Femur (tissue), 1 donor: Measurements from ENCODE around the gene FBXO27.
A peak's percentile ranks its signal among the peaks of the same experiment; 100 is the strongest.
"Not testable (repeated sequence)": the region's sequence is repeated elsewhere in the genome, so short reads cannot be mapped to it uniquely, and the experiment has no call there.

Experiments used
- DNase-seq: peaks from one replicate; pipeline ENCODE4 v3.0.0-alpha.2; 2017

The FBXO27 gene, protein sequence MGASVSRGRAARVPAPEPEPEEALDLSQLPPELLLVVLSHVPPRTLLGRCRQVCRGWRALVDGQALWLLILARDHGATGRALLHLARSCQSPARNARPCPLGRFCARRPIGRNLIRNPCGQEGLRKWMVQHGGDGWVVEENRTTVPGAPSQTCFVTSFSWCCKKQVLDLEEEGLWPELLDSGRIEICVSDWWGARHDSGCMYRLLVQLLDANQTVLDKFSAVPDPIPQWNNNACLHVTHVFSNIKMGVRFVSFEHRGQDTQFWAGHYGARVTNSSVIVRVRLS

DNA sequence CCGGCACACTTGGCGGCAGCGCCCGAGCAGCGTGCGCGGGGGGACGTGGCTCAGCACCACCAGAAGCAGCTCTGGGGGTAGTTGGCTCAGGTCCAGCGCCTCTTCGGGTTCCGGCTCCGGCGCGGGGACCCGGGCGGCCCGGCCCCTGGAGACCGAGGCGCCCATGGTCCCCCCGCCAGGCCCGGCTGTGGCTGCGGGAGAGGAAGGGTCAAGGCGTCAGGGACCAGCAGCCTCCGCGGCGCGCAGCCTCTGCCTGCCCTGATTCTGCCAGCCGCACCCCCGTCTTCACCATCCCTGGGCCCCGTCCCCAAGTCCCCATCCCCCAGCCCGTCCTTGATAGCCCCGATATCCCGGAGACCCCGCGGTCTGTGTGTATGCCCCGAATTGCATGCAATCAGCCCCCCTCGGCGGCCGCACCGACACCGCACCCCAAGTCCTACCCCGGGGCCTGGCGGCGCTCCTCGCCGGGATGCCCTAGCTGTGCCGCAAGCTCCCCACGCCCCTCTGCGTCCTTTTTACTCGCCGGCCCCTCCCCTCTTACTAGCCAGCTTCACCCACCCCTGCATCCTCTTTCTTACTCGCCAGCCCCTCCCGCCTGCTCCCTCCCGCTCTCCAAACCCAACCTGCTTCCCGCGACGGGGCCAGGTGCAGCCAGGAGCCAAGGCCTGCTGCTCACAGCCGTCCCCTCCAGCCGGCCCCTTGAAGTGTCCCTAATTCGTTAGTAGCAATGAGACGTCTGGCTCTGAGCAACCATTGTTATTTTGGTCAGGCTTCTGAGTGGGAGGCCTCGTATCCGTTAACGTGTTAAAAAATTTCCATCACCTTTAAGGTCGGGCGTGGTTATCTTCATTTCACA is at the start of gene FBXO27:
Gene FBXO27 (minus strand): TSS at position 487 of the 856 bp plus-strand sequence. CDS start 322 bp downstream, at position 165.
- no peak for DNase-seq

DNA sequence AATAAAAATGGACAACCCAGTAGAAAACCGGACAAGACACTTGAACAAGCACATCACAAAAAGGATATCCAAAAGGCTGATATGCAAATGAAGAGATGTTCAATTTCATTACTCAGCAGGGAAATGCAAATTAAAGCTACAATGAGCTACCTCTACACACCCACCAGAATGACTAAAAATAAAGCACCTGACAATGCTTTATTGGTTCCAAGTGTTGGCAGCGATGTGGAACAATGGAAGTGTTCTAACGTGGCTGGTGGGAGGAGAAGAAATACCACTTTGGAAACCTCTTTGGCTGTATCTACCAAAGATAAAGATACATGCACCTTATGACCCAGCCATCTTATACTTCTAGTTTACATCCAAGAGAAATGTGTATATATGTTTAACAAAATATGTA is 48.1 kb upstream of the FBXO27 start:
- DNase-seq = no peak

DNA sequence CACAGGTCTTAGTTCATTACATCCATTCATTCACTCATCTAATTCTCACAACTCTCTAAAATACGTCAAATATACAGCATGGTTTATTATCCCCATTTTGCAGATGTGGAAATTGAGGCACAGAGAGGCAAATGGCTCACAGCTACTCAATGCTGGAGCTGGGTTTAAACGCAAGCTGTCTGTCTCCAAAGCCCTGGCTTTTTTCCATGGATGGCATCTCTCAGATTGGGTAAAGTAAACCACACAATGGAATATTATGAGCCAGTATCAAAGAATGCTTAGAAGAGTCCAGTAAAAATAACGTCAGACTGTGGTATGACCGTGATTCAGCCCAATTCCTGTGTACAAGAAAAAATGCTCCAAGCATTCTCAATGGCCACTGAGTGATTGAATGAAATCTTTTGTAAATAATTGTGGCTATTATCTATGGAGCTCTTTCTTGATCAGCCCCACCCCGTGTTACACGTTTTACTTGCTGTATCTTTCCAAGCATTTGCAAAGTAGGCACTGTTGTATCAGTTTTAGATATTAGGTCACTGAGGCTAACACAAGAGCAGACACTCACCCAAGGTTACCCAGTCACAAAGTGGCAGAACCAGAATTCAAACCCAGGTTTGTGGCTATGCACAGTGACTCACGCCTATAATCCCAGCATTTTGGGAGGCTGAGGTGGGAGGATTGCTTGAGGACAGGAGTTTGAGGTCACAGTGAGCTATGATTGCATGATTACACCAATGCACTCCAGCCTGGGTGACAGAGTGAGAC is 46.3 kb upstream of the FBXO27 start:
- DNase-seq = no peak

DNA sequence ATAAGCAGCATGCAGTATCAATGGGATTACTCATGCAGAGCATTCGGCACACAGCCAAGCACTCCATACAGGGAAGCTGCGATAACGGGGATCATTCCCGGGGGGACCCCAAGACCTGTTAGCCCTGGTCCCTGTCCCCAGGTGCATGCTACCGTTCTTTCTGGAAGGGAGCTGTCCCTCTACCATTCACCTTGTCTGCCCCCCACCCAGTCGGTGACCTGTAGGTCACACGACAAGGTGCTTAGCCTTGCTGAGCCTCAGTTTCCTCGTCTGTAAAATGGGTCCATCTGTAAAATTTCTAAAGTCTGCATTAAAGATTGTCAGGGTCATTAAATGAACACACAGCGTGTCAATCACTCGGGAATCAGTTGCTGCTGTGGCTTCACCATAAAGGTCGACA is 45.0 kb upstream of the FBXO27 start:
- no peak for DNase-seq

DNA sequence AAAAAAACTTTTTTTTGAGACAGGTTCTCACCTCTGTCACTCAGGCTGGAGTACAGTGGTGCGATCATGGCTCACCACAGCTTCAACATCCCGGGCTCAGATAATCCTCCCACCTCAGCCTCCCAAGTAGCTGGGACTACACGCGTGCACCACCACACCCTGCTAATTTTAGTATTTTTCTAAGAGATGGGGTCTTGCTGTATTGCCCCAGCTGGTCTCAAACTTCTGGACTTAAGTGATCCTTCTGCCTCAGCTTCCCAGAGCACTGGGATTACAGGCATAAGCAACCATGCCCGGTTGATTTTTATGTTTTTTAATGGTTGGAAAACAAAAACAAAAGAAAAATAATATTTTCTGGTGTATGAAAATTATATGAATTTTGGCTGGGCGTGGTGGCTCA is 42.6 kb upstream of the FBXO27 start:
- no peak for DNase-seq

DNA sequence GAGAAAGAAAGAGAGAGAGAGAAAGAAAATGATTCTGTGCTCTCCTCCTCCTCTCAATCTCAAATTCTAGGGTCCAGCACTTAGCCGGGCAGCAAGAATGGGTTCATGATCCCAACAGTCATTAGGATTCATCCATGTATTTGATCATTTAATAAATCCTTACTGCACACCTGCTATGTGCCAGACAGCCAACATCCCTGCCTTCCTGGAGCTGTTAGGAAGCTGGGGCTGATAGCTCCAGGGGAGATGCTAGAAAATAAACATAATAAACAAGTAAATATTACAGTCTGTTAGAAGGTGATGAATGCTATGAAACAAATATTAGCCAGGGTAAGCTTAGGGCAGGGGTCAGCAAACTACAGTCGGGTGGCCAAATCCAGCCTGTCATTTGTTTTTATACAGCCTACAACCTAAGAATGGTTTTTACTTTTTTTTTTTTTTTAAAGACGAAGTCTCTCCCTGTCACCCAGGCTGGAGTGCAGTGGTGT is 41.9 kb upstream of the FBXO27 start:
- no peak for DNase-seq

DNA sequence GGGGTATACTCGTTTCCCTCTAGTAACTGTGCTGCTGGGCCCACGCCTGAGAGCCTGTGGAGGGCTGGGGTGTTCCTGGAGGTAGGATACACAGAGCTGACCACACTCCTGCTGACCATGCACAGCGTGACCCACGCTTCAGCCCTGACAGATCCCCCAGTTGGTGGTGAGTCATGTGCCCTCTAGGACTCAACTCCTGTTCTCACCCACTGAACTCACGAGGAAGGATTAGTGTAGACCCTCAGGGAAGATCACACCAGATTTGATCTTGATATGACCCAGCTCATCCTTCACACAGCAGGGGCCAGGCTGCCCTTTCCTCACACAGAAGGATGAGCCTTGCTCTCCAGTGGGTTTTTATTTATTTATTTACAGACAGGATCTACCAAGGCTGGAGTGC is 38.5 kb upstream of the FBXO27 start:
- DNase-seq = no peak

DNA sequence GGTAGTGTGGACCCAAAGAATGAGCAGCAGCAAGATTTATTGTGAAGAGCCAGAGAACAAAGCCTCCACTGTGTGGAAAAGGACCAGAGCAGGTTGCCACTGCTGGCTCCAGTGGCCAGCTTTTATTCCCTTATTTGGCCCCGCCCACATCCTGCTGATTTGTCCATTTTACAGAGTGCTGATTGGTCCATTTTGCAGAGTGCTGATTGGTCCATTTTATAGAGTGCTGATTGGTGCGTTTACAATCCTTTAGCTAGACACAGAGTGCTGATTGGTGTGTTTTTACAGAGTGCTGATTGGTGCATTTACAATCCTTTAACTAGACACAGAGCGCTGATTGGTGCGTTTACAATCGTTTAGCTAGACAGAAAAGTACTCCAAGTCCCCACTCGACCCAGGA is 35.9 kb upstream of the FBXO27 start:
- not testable (repeated sequence) for DNase-seq

DNA sequence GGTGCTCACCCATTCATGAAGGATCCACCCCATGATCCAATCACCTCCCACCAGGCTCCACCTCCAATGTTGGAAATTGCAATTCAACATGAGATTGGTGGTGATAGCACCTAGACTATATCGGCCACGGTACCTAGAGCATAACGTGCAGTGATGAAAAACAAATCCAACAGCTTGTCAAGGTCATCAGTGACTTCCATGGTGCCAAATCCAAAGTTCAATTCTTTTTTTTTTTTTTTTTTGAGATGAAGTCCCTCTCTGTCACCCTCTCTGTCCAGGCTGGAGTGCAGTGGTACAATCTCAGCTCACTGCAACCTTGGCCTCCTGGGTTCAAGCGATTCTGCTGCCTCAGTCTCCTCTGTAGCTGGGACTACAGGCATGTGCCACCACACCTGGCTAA is 34.8 kb upstream of the FBXO27 start:
- DNase-seq = no peak

DNA sequence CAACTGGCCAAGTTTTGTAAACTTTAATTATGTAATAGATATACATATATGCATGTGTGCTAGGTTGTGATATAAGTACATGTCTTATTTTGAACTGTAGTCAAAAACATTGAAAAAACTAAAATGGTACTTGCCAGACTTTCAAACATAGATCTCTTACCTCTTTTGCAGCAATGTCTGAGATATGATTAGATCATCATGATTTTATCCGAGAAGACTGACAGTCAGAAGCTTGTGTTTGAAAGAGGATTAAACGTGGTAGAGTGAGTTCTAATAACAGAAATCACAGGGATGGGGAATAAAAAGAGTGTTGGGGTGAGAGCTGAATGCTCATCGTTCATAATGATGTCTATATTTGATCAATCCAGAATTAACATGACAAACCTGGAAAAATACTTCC is 33.6 kb upstream of the FBXO27 start:
- no peak for DNase-seq

DNA sequence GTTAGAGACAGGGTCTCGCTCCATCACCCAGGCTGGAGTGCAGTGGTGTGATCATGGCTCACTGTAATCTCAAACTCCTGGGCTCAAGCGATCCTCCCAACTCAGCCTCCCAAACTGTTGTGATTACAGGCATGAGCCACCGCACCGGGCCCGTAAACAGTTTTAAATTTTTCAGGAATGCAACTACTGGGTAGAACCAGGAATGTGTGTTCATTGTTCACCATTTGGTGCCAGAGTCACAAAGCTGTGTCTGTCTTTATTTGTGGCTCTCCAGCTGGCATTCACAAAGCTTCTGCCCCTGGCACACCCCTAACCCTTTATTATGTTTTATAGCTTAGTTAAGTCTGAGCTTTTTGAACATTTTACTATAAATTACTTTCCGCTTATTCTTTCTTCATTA is 32.1 kb upstream of the FBXO27 start:
- DNase-seq = no peak

DNA sequence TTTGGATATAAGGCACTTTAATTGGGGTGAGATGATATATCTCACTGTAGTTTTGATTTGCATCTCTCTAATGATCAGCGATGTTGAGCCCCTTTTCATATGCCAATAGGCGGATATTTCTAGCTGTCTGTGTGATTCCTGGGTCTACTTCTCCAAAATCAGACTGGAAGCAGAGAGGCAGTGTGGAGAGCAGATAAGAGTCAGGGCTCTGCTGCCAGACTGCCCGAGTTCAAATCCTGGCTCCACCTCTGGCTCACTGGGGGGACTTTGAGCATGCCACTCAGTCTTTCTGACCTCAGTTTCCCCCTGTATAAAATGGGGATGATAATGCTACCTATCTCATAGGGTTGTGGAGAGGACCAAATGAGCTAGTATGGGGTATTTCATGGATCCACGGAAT is 27.8 kb upstream of the FBXO27 start:
- no peak for DNase-seq

DNA sequence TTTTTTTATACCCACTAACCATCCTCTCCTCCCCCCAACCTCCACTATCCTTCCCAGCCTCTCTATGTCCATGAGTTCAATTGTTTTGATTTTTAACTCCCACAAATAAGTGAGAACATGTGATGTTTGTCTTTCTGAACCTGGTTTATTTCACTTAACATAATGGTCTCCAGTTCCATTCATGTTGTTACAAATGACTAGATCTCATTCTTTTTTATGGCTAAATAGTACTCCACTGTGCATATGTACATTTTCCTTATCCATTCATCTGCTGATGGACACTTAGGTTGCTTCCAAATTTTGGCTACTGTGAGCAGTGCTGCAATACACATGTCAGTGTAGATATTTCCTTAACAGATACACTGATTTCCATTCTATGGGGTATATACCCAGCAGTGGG is 27.0 kb upstream of the FBXO27 start:
- DNase-seq = no peak

DNA sequence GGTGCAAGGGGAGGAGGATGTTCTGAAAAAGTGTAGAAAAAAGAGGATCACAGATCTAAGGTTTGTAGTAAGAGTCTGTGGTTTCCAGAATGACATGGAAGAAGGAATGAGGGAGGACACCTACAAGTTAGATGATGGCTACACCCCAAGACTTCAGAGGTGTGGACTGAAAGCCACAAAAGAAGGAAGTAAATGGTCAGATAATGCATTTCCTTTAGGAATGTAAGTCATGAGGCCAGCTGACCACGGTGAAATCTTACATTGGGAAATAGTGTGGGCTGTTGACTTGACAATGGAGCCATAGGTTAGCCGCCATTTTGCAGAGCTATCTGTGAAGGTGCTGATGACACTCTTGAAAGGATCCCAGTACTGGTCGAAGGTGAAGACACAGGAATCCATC is 25.3 kb upstream of the FBXO27 start:
- DNase-seq = no peak

DNA sequence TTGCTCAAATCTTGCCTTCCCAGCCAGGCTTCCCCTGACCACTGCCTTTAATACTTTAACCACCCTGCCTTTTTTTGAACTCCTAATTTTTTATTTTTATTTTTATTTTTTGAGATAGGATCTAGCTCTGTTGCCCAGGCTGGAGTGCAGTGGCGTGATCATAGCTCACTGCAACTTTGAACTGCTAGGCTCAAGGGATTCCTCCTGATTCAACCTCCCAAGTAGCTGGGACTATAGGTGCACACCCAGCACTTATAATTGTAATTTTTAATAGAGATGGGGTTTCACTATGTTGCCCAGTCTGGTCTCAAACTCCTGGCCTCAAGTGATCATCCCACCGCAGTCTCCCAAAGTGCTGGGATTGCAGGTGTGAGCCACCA is 21.7 kb upstream of the FBXO27 start:
- no peak for DNase-seq

DNA sequence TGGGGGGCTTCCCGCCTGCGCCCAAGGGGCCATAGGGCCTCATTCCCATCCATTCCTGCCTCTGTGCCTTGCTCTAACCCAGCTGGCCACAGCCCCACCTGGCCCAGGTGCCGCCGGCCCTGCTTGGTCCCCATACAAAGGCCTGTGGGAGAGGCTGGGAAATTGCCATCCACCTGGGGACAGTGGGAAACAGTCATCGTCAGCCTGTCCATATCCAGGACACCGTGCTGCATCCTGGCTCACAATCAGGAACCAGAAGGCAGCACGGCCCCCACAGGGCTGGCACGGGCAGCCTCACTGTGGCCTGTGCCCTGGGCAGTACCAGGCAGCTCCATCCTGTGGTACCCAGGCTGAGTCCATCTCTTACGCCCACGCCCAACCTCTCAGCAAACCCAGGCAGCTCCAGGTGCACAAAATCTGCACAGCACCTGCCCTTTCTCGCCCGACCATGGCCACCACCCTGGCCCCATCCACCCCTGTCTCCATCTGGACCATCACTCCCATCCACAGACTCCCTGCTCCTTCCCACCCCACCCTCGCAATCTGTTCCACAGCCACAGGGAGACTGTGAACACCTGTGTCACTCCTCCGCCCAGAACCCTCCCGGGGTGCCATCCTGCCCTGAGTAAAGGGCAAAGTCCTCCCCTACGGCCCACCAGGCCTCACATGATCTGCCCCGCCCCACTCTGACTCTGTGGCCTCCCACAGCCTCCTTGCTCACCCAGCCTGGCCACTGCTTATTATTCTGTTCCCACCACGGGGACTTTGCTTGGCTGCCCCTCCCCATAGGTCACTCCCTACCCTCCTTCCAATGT is 21.1 kb upstream of the FBXO27 start:
- no peak for DNase-seq

DNA sequence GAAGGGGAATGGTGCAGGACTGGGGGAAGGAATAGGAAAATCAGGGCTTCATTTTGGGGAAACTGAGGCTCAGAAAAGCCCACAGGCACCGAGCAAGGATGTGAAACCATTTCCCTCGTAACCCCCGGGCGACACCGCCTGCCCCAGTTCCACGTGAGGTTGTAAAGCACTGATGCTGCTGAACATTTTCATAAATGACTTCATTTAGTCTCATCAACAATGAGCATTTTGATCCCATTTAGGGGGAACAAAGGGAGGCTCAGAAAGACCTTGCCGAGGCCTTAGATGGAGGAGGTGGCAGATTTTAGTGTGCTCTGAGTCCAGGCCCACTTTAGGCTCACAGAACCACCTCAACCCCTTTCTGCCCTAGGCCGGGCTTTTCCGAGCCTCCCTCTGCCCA is 20.5 kb upstream of the FBXO27 start:
- DNase-seq = no peak

DNA sequence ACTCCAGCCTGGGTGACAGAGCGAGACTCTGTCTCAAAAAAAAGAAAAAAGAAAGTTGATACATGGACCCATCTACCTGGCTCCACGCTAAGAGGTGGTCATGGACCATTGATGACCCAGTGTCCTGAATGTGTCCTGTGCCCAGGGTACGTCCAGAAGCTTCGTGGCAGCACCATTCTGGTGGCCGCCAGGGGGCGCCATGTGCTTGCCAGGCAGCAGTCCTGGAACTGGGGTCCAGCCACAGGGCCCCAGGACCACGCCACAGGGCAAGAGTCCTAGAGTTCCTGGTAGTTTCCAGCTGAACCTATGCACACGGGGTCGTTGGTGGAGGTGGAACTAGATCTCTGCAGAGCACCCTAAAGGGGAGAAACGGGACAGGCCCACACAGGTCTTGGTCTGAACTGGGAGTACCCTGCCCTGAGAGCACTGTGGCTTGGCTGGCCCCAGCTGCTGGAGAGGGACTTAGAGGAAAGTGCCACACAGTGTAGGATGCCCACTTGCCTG is 19.9 kb upstream of the FBXO27 start:
- DNase-seq = peak; percentile 43

DNA sequence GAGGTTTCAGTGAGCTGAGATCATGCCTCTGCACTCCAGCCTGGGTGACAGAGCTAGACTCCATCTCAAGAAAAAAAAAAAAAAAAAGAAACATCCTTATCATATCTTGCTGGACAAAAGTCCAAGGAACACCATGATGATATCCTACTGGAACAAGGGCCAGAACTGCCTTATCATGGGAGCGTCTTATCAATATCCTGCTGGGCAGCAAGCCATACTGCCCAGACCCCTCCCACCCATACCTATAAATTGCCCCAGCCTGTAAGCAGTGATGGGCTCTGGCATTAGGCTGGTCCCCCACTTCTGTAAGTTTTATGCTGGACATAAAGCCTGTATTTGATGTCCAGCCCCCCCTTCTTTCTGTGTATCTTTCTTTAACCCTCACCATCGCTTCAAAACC is 14.7 kb upstream of the FBXO27 start:
- no peak for DNase-seq

DNA sequence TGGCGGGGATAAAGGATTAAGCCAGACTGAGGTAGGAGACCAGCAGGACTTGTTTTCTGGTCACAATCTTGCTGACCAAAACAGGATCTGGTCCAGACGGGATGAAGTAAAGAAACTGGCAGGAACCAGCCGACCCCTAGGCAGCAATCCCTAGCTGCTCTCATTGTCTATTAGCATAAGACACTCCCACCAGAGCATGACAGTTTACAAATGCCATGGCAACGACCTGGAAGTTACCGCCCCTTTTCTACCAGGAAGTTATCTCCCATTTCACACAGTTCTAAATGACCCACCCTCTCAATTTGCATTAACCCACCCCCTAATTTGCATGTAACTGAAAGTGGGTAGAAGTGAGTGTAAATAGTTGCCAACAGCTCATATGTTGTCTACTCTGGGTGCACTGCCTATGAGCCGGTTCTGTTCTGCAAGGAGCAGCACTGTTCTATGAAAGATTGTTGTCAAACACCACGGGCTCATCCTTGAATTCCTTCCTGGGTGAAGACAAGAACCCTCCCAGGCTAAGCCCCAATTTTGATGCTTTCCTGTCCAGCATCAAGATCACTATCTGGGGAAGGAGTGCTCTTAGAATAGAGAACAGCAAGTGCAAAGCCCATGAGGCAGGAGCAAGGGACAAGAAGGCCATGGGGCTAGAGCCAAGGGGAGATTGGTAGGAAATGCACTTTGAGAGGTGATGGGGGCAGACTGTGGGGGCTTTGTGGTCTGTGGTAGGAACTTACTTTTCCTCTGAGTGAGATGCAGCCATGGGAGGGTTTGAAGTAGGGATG is 13.9 kb upstream of the FBXO27 start:
- DNase-seq = no peak

DNA sequence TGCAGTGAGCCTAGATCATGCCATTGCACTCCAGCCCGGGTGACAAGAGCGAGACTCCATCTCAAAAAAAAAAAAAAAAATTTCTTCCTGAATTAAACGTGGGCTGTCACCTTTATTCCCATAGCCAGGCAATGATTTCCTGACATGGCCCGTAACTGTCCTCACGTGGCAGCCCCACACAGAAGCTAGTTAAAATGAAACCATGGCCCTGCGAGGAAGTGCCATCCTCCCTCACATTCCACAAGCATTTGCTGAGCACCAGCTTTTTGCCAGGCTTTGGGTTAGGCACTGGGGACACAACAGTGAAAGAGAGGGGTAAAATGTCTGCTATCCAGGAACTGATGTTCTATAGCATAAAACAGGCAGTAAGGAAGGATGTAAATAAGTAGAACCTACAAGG is 13.2 kb upstream of the FBXO27 start:
- no peak for DNase-seq

DNA sequence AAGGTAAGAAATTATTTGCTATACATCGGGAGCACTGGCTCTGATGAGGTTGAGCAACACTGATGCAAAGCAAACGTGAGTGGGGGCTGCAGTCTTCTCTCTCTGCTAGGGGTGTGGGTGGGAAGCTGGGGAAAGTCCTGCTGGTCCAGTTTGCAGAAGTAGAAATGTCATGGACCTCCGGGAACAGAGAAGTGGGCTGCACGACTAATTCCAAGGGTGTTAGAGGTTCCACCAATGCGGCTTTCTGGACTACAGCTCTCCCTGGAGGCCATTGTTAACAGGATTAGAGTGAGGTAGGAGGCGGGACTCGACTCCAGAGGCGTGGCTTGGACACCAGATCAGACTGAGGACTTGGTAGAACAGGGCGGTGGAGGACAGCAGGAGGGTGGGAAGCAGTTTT is 5.7 kb upstream of the FBXO27 start:
- DNase-seq = no peak
